SK-N-SH (cell line): ENCODE data around the gene WTAP. TPM values are rescaled to one million over a fixed set of nuclear protein-coding genes. Genes with fewer than 3 reads are reported as not detected.
"Not testable (repeated sequence)": the region's sequence is repeated elsewhere in the genome, so short reads cannot be mapped to it uniquely, and the experiment has no call there.

ENCODE experiments used
- CTCF ChIA-PET: fragments of 300-600, 350-600 bp; formaldehyde crosslinking; extraction: SDS; loops from one replicate; lab custom pipeline; 2021; lab: Yijun Ruan, JAX
- POLR2A ChIA-PET: fragments of 350-600 bp; sonication (Branson Sonifier 250); formaldehyde crosslinking; extraction: SDS; loops from one replicate; lab custom pipeline; 2020; ENCODE audit warnings: antibody characterized with exemption, inconsistent platforms; lab: Yijun Ruan, JAX
- DNase-seq: peaks from one replicate; pipeline ENCODE4 v3.0.0; 2012
- H2AFZ ChIP-seq: fragments of 200-600 bp; sonication (generic); 2 replicates; pipeline ENCODE4 v1.8.1; 2016; ENCODE audit warnings: antibody characterized with exemption, mild to moderate bottlenecking, low read depth
- H3F3A ChIP-seq: fragments of 200-600 bp; sonication (generic); replicated peaks from 2 replicates; pipeline ENCODE3; 2016; ENCODE audit warnings: antibody characterized with exemption, mild to moderate bottlenecking; ENCODE audit not compliant: insufficient read depth
- H3K27ac ChIP-seq, 2 experiments: fragments of 200-500 bp in 1 of 2; fragments of 200-600 bp in 1 of 2; sonication (Bioruptor generic) in 1 of 2; sonication (generic), shearing (Covaris generic) in 1 of 2; 2 replicates each; pipeline versions ENCODE4 v1.5.1 to v1.6.1; 2014 to 2016; ENCODE audit warnings: low read depth in 2 of 2, inconsistent platforms in 1 of 2, low read length in 1 of 2, mild to moderate bottlenecking in 1 of 2, mixed read lengths in 1 of 2
- H3K27me3 ChIP-seq: fragments of 200-600 bp; sonication (generic), shearing (Covaris generic); 2 replicates; pipeline ENCODE4 v1.6.1; 2016; ENCODE audit warnings: mixed run types; ENCODE audit not compliant: insufficient read depth
- H3K36me3 ChIP-seq, 2 experiments: fragments of 200-500 bp in 1 of 2; fragments of 200-600 bp in 1 of 2; sonication (Bioruptor generic) in 1 of 2; sonication (generic) in 1 of 2; replicated peaks in 1 of 2; 2 replicates each; pipeline versions ENCODE3 to v1.5.1; 2014 to 2016; ENCODE audit warnings: low read length in 1 of 2, mild to moderate bottlenecking in 1 of 2; ENCODE audit not compliant: insufficient read depth in 2 of 2, control insufficient read depth in 1 of 2
- H3K4me1 ChIP-seq, 2 experiments: fragments of 200-500 bp in 1 of 2; fragments of 200-600 bp in 1 of 2; sonication (Bioruptor generic) in 1 of 2; sonication (generic), shearing (Covaris generic) in 1 of 2; 2 replicates each; pipeline versions ENCODE4 v1.5.1 to v1.6.1; 2014 to 2016; ENCODE audit warnings: low read depth in 1 of 2, low read length in 1 of 2, mixed run types in 1 of 2; ENCODE audit not compliant: insufficient read depth in 2 of 2, control insufficient read depth in 1 of 2
- H3K4me2 ChIP-seq: fragments of 200-600 bp; sonication (generic), shearing (Covaris generic); 2 replicates; pipeline ENCODE4 v1.6.1; 2017; ENCODE audit warnings: mixed run types
- H3K4me3 ChIP-seq, 2 experiments: fragments of 200-500 bp in 1 of 2; fragments of 200-600 bp in 1 of 2; sonication (Bioruptor generic) in 1 of 2; sonication (generic), shearing (Covaris generic) in 1 of 2; 2 replicates each; pipeline versions ENCODE4 v1.5.1 to v1.8.1; 2014 to 2016; ENCODE audit warnings: low read depth in 2 of 2, inconsistent platforms in 1 of 2, low read length in 1 of 2, mild to moderate bottlenecking in 1 of 2, mixed read lengths in 1 of 2, moderate library complexity in 1 of 2
- H3K79me2 ChIP-seq: fragments of 200-600 bp; sonication (generic); 2 replicates; pipeline ENCODE4 v1.8.1; 2017; ENCODE audit warnings: mild to moderate bottlenecking; ENCODE audit not compliant: insufficient read depth
- H3K9ac ChIP-seq: fragments of 200-600 bp; sonication (generic); 2 replicates; pipeline ENCODE4 v1.6.1; 2017; ENCODE audit warnings: mixed run types
- H3K9me2 ChIP-seq: fragments of 200-600 bp; sonication (generic); 2 replicates; pipeline ENCODE4 v1.6.1; 2017; ENCODE audit warnings: mixed run types
- H3K9me3 ChIP-seq: fragments of 200-600 bp; sonication (generic); 2 replicates; pipeline ENCODE4 v1.6.1; 2017; ENCODE audit warnings: mixed run types, mild to moderate bottlenecking, moderate library complexity
- H4K20me1 ChIP-seq: fragments of 200-600 bp; sonication (generic); 2 replicates; pipeline ENCODE4 v1.6.1; 2017; ENCODE audit warnings: mild to moderate bottlenecking, mixed run types; ENCODE audit not compliant: insufficient read depth
- CHD2 ChIP-seq: fragments of 150-350 bp; IDR thresholded peaks from 2 replicates; pipeline ENCODE4 v1.6.1; 2018; ENCODE audit warnings: low read length; ENCODE audit not compliant: partially characterized antibody
- CTCF ChIP-seq: fragments of 200-600 bp; sonication (generic); IDR thresholded peaks from 2 replicates; pipeline ENCODE4 v1.6.1; 2017; ENCODE audit warnings: antibody characterized with exemption, mild to moderate bottlenecking, moderate library complexity
- ELF1 ChIP-seq: IDR thresholded peaks from 2 replicates; pipeline ENCODE4 v1.4.0; 2012
- EP300 ChIP-seq, 2 experiments: IDR thresholded peaks; 2 replicates each; pipeline versions ENCODE4 v1.4.0 to v1.6.1; 2012; ENCODE audit warnings: borderline replicate concordance in 1 of 2, low read depth in 1 of 2, low read length in 1 of 2
- FOXJ3 ChIP-seq: sonication (generic); formaldehyde crosslinking; IDR thresholded peaks from 2 replicates; pipeline ENCODE4 v1.5.1; 2020; ENCODE audit warnings: mild to moderate bottlenecking, missing genetic modification reagents
- GABPA ChIP-seq: IDR thresholded peaks from 2 replicates; pipeline ENCODE4 v1.4.0; 2012; ENCODE audit warnings: low read depth, mild to moderate bottlenecking
- JUND ChIP-seq: IDR thresholded peaks from 2 replicates; pipeline ENCODE4 v1.4.0; 2012
- MEF2A ChIP-seq: IDR thresholded peaks from 2 replicates; pipeline ENCODE4 v1.4.0; 2012; ENCODE audit warnings: low read depth, borderline replicate concordance
- MXI1 ChIP-seq: IDR thresholded peaks from 2 replicates; pipeline ENCODE4 v1.6.1; 2012; ENCODE audit warnings: mild to moderate bottlenecking, low read depth, low read length, improper control_type of control experiment
- NFIC ChIP-seq: IDR thresholded peaks from 2 replicates; pipeline ENCODE4 v1.4.0; 2012; ENCODE audit warnings: borderline replicate concordance
- PBX3 ChIP-seq: IDR thresholded peaks from 2 replicates; pipeline ENCODE4; 2012
- RAD21 ChIP-seq: IDR thresholded peaks from 2 replicates; pipeline ENCODE4 v1.6.1; 2012; ENCODE audit warnings: mild to moderate bottlenecking, low read length
- RXRA ChIP-seq: IDR thresholded peaks from 2 replicates; pipeline ENCODE4 v1.4.0; 2012; ENCODE audit warnings: low read depth, mild to moderate bottlenecking, borderline replicate concordance
- TCF12 ChIP-seq: IDR thresholded peaks from 2 replicates; pipeline ENCODE4 v1.4.0; 2012
- YY1 ChIP-seq: IDR thresholded peaks from 2 replicates; pipeline ENCODE4 v1.4.0; 2012; ENCODE audit warnings: low read depth, mild to moderate bottlenecking
- ZBTB33 ChIP-seq: IDR thresholded peaks from 2 replicates; pipeline ENCODE4 v1.4.0; 2012; ENCODE audit warnings: low read depth, borderline replicate concordance
- WGBS: methylation state at CpG from one replicate; pipeline ENCODE4 v1.1.6; 2017; ENCODE audit warnings: low lambda C conversion rate; 5-methylcytosine and 5-hydroxymethylcytosine counted together
- polyA plus RNA-seq, 3 experiments: library from polyadenylated mRNA; depleted of rRNA; stranded (reverse); fragments of >200 nt; gene quantifications; 2 replicates each; pipeline ENCODE4 v1.2.3, GENCODE V29; 2012

The WTAP gene
- polyA plus RNA-seq, 1 of the 3 experiments (the other 2 are of a cell fraction): 12.8 TPM

DNA sequence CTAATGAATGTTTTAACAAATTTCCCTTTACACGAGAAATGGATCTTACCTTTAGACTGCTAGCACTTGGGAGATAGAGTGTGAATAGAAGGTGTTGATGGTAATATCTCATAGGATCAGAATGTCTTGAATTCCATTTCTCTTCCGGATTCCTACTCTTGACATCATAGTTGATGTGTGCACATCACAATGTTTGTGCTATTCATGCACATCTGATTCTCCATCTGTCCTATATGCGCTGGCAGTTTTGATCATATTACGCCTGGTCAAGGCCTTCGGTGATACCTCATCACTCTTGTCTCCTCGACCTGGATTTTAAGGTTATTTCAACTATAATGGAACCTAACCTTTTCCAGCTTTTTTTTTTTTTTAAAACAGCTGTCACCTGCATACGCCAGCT, 17.8 kb downstream of the WTAP start:
- POLR2A ChIA-PET: no interaction called here
- WGBS: 89% methylated on average over 7 of the region's 7 CpGs
- H2AFZ ChIP-seq: no peak overlapping the region
- DNase-seq: no peak
- H3K79me2 ChIP-seq: peaks cover 86% of the 10 kb centered on the region
- TF ChIP-seq CHD2 (no peak), FOXJ3 (CRISPR knock-in tag) (no peak), MEF2A (no peak), ZBTB33 (no peak), RXRA (no peak), TCF12 (no peak)
- H3K9ac ChIP-seq: no peak overlapping the region
- peaks cover under 1% of the 10 kb centered on the region; the same call in 1 of the 2 replicates for H4K20me1 ChIP-seq
- H3K4me2 ChIP-seq: no peak overlapping the region
- H3K27ac ChIP-seq: no peak overlapping the region
- H3F3A ChIP-seq: peaks cover 15% of the 10 kb centered on the region
- no peaks in the 10 kb centered on the region for H3K9me3 ChIP-seq
- no peaks in the 10 kb centered on the region for H3K9me2 ChIP-seq
- no peaks in the 10 kb centered on the region for H3K27me3 ChIP-seq
- peaks cover 90 to 96% of the 10 kb centered on the region in 2 experiments for H3K36me3 ChIP-seq
- H3K4me1 ChIP-seq: no peaks in the 10 kb centered on the region
- CTCF ChIA-PET: no interaction called here
- H3K4me3 ChIP-seq: no peak overlapping the region

GRCh38 chr6:159746759-159747158, 19.5 kb downstream of the WTAP start:
- no peak for DNase-seq
- TF ChIP-seq CTCF (no peak), NFIC (no peak), RXRA (no peak), PBX3 (no peak), FOXJ3 (CRISPR knock-in tag) (no peak), EP300 (IDR thresholded peaks at IDR 0.05; ENCODE audit: borderline replicate concordance in 1 of 2, low read depth in 1 of 2, low read length in 1 of 2) (no peak), JUND (no peak), YY1 (no peak), RAD21 (no peak), GABPA (no peak), ELF1 (no peak), MXI1 (no peak)
- no peak overlapping the region for H3K4me3 ChIP-seq
- CTCF ChIA-PET: no interaction called here
- POLR2A ChIA-PET: no interaction called here
- 100% methylated on average over 1 of the region's 1 CpG for WGBS
- H3K36me3 ChIP-seq: peaks cover 92 to 94% of the 10 kb centered on the region in 2 experiments
- no peaks in the 10 kb centered on the region for H3K4me1 ChIP-seq
- no peaks in the 10 kb centered on the region for H3K27me3 ChIP-seq
- no peak overlapping the region for H3K4me2 ChIP-seq
- no peaks in the 10 kb centered on the region for H3K9me2 ChIP-seq
- no peaks in the 10 kb centered on the region for H3K9me3 ChIP-seq
- H3K9ac ChIP-seq: no peak overlapping the region
- H4K20me1 ChIP-seq: no peaks in the 10 kb centered on the region
- peaks cover 11% of the 10 kb centered on the region for H3F3A ChIP-seq
- H3K27ac ChIP-seq: no peak overlapping the region
- H2AFZ ChIP-seq: no peak overlapping the region
- peaks cover 80% of the 10 kb centered on the region for H3K79me2 ChIP-seq

DNA sequence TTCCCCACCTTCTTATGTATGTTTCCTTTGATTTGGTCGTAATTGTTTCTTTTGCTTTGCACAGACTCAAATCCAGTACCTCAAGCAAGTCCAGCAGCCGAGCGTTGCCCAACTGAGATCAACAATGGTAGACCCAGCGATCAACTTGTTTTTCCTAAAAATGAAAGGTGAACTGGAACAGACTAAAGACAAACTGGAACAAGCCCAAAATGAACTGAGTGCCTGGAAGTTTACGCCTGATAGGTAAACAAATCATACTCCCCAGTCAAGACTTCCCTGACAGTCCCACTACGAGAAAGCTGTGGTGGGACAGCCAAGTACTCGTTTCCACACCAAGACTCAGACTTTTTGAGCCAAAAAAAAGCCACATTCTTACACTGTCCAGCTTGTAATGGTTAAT, 20.8 kb downstream of the WTAP start:
- H3K4me2 ChIP-seq, H3K27me3 ChIP-seq, H2AFZ ChIP-seq, H3K9me3 ChIP-seq, POLR2A ChIA-PET, H3K4me1 ChIP-seq, H3K9me2 ChIP-seq, H4K20me1 ChIP-seq, H3K4me3 ChIP-seq, H3K27ac ChIP-seq, H3K9ac ChIP-seq, DNase-seq: not testable (repeated sequence)
- 95% methylated on average over 7 of the region's 7 CpGs for WGBS
- H3K36me3 ChIP-seq: peaks cover 94 to 98% of the 10 kb centered on the region in 2 experiments
- H3K79me2 ChIP-seq: peaks cover 78% of the 10 kb centered on the region
- peaks cover 14% of the 10 kb centered on the region for H3F3A ChIP-seq
- CTCF ChIA-PET: interaction anchor here (0.9 to 1.1 kb wide), 2 partner anchors 56 to 93 kb away, joined by 3 read pairs; no protein-coding TSS in a partner anchor
